Measurements from ENCODE around the gene NLGN1.

Gene NLGN1

GRCh38 chr3:173986861-173987410 lies 589.4 kb downstream of the NLGN1 start:
- no peak for DNase-seq (ENCODE audit: low spot score)

DNA sequence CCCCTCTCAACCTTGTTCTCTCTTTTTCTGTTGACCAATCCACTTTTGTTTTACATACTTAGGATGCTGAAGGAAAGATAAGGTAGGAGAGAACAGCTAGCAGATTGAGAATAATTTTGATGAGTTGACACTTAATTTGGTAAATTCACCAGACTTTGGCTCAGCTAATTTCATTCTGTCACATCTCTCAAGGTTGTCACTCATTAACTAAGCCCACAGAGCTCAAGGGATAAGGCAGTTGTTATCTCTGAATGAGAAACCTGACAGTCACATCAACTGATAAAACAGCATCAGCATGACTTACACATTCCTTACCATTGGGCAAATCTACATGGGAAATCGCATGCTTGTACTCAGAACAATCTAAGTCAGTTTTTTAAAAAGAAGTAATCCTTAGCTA lies 591.4 kb downstream of the NLGN1 start:
- no peak for DNase-seq (ENCODE audit: low spot score)

GRCh38 chr3:173992416-173992815 lies 594.9 kb downstream of the NLGN1 start:
- no peak for DNase-seq (ENCODE audit: low spot score)

GRCh38 chr3:173993299-173993698 lies 595.8 kb downstream of the NLGN1 start:
- peak; percentile 57 for DNase-seq (ENCODE audit: low spot score)

- DNase-seq (ENCODE audit: low spot score), result no peak
Observed at GRCh38 chr3:174000675-174001074, 603.1 kb downstream of the NLGN1 start.

DNA sequence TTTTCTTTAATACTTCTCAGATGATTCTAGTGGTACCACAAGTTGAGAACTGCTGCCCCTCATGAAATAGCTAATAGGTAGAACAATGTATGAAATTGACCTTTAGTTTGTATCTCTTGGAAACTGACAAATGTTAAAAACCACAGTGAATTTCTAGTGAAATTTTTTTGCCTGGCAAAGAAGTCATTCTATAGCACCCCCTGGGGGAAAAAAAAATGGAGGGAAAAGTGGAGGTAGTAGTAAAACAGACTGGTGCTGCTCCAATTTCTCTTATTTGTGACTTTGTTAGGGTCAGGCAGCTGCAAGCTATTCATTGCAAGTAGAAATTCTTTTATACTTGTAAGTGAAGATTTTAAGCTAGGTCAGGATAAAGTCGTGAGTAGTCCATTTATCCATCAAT lies 605.0 kb downstream of the NLGN1 start:
- DNase-seq (ENCODE audit: low spot score), result no peak

DNA sequence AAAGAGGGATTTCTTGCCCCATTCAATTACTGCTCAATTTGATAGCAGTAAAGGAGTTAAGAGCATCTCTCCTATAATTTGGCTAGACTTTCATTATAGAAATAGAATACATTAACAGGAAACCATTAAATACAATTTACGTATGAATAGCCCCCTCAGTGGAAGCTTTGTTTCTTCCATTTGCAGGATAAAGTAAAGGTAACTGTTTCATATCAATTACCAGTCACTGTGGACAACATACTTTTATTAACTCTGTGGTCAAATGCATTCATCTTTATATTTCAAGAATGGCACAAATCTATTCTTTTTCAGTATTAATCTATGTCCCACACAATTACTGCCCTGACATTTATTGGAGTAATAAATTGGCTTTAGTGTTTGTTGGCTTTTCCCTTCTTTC lies 613.4 kb downstream of the NLGN1 start:
- no peak for DNase-seq (ENCODE audit: low spot score)

GRCh38 chr3:174016186-174016585 lies 618.6 kb downstream of the NLGN1 start:
- DNase-seq (ENCODE audit: low spot score), result no peak

- DNase-seq (ENCODE audit: low spot score), result no peak
Observed at GRCh38 chr3:174020156-174020555, 622.6 kb downstream of the NLGN1 start.

GRCh38 chr3:174023421-174023820 lies 625.9 kb downstream of the NLGN1 start:
- no peak for DNase-seq (ENCODE audit: low spot score)

- no peak for DNase-seq (ENCODE audit: low spot score)
Observed at GRCh38 chr3:174028673-174029072, 631.1 kb downstream of the NLGN1 start.

DNA sequence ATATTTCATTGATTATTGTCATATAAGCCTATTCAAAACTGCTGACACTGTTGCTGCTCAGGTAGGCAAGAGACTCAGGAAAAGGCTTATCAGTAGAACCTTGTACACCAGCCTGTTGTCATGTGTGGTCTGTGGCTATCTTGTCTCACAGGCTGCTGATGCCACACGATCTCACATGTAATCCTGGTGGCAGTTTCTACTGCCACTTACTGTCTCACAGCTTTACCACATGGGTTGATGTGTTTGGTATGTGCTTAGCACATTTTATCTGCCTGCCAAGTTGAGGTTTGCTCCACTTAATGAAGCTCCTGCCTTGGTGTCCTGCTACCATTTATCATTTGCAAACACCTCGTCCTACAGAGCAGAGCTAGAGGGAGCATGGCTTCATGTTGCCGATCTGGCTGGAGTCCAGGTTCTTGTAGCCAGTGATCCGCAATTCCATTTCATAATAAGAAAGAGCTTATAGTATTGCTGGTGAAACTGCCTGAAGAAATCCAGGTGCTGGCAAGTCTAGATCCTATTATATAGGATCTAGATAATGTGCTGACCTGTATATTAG lies 637.9 kb downstream of the NLGN1 start:
- no peak for DNase-seq (ENCODE audit: low spot score)

- DNase-seq (ENCODE audit: low spot score), result no peak
Observed at GRCh38 chr3:174046311-174046710, 648.8 kb downstream of the NLGN1 start.

GRCh38 chr3:174049472-174049871 lies 651.9 kb downstream of the NLGN1 start:
- DNase-seq (ENCODE audit: low spot score), result no peak

- no peak for DNase-seq (ENCODE audit: low spot score)
Observed at GRCh38 chr3:174051191-174051590, 653.6 kb downstream of the NLGN1 start.

DNA sequence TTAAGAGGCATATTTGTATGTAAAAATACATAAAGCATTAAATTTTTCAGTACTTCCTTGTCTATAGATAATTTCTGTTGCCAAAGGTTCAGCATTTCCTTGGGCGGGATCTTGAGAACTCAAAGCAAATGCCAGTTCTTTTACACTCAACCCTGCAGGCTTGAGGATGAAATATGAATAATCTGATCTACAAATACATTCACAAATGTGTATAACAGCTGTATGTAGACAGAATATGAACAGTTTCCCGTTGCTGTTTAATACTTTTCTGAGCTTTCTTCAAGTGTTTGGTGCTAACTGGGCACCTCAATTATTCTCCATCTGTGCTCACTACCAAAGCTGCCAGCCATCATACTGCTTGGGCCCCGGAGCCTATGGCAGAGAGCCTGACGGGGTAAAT lies 661.3 kb downstream of the NLGN1 start:
- no peak for DNase-seq (ENCODE audit: low spot score)

GRCh38 chr3:174060431-174060830 lies 662.9 kb downstream of the NLGN1 start:
- DNase-seq (ENCODE audit: low spot score), result no peak

GRCh38 chr3:174061162-174061561 lies 663.6 kb downstream of the NLGN1 start:
- no peak for DNase-seq (ENCODE audit: low spot score)

- no peak for DNase-seq (ENCODE audit: low spot score)
Observed at GRCh38 chr3:174061731-174062130, 664.2 kb downstream of the NLGN1 start.

GRCh38 chr3:174062923-174063322 lies 665.4 kb downstream of the NLGN1 start:
- no peak for DNase-seq (ENCODE audit: low spot score)

- DNase-seq (ENCODE audit: low spot score), result no peak
Observed at GRCh38 chr3:174068035-174068434, 670.5 kb downstream of the NLGN1 start.

DNA sequence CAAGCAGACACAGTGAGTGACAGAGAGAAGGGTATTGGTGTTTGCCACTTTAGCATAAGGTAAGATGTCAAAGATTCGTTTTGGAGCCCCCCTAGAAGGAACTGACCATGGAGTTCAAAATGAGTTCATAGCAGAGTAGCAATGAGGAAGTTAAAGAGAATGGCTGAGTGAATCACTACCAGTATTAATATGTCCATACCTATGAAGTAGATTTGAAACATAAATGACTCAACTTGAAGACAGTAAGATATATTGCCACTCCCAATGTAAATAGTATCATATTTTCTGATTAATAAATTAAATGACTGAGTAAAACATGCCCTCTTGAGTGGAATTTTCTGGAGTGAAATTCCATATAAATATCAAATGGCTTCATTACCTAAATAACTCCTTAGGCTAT lies 675.1 kb downstream of the NLGN1 start:
- no peak for DNase-seq (ENCODE audit: low spot score)

DNA sequence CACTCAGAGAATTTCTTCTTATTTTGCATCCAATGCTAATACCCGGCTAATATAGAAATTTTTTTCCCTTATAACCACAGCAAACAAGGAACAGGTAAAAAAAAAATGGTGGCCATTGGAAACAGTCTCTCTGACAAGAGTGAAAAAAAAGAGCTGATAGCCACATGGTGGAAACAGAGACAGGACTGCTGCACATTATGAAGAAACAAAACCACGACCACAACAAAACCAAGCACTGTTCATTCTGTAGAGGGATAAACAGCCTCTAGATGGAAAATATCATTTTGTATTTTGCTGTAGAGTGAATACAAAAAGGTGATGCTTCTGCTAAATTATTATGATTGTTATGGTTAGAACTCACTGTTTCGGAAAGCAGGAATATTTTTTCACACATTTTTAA lies 686.2 kb downstream of the NLGN1 start:
- peak; percentile 8 for DNase-seq (ENCODE audit: low spot score)

GRCh38 chr3:174089592-174089991 lies 692.0 kb downstream of the NLGN1 start:
- DNase-seq (ENCODE audit: low spot score), result no peak
